Suprapubic skin (tissue), 3 donors: ENCODE results near the gene DUSP14.

Experiments
- CTCF ChIP-seq, 2 donors: fragments of 200-600 bp in 1 of 2; fragments of 450-650 bp in 1 of 2; sonication (generic) in 1 of 2; IDR thresholded peaks; one replicate each; pipeline ENCODE4 v1.5.1; 2016 to 2019; ENCODE audit warnings: antibody characterized with exemption in 2 of 2, mild to moderate bottlenecking in 1 of 2, moderate library complexity in 1 of 2
- EP300 ChIP-seq: sonication (generic); formaldehyde crosslinking; IDR thresholded peaks from one replicate; pipeline ENCODE4 v1.6.1; 2017; ENCODE audit warnings: antibody characterized with exemption
- POLR2A ChIP-seq, 2 donors: fragments of 450-650 bp; IDR thresholded peaks; one replicate each; pipeline ENCODE4 v1.6.1; 2017; ENCODE audit warnings: antibody characterized with exemption in 2 of 2, mild to moderate bottlenecking in 2 of 2, moderate library complexity in 2 of 2

GRCh38 chr17:37513711-37514110 lies 24.0 kb downstream of the DUSP14 start:
- no peak for TF ChIP-seq CTCF (IDR thresholded peaks at IDR 0.05)
- no peak for TF ChIP-seq POLR2A (IDR thresholded peaks at IDR 0.05)
- no peak for TF ChIP-seq EP300
